A549 (cell line): ENCODE data around the gene ADAP1. TPM values are rescaled to one million over a fixed set of nuclear protein-coding genes. Genes with fewer than 3 reads are reported as not detected.

Experiments used
- ATAC-seq, 2 experiments: fragments of 200-7000 bp in 1 of 2; fragments of >200 bp in 1 of 2; cut with Nextera tagmentation in 1 of 2; cut with Tn5 transposase in 1 of 2; 3 replicates each; pipeline versions ENCODE4 v1.8.0 to v1.9.1; 2018 to 2020; ENCODE audit warnings: mild to moderate bottlenecking in 1 of 2, moderate library complexity in 1 of 2
- CTCF ChIA-PET: fragments of 300-600 bp; sonication (Branson Sonifier 250); formaldehyde crosslinking; extraction: SDS; loops from one replicate; lab custom pipeline; 2021; ENCODE audit warnings: antibody characterized with exemption, inconsistent platforms; lab: Yijun Ruan, JAX
- POLR2A ChIA-PET: fragments of 350-600 bp; formaldehyde crosslinking; extraction: SDS; loops from one replicate; lab custom pipeline; 2021; ENCODE audit warnings: antibody characterized with exemption, inconsistent platforms; lab: Yijun Ruan, JAX
- DNase-seq, 2 experiments: peaks; one replicate each; pipeline versions ENCODE4 v3.0.0 to v3.0.0-alpha.2; 2011 to 2016; ENCODE audit warnings: low read depth in 1 of 2, low spot score in 1 of 2
- FAIRE-seq: peaks from 2 replicates; lab custom pipeline; 2011; peaks lifted over from hg19 to GRCh38; lab: Jason Lieb, UNC
- H3K27ac ChIP-seq, 2 experiments: fragments of >200 bp; sonication (Bioruptor Twin); formaldehyde crosslinking; 3 replicates each; pipeline ENCODE4 v1.5.1; 2016 to 2017
- H3K4me1 ChIP-seq: fragments of >200 bp; sonication (Bioruptor Twin); formaldehyde crosslinking; 3 replicates; pipeline ENCODE4 v1.6.1; 2016
- H3K4me2 ChIP-seq: fragments of >200 bp; sonication (Bioruptor Twin); formaldehyde crosslinking; 3 replicates; pipeline ENCODE4 v1.6.1; 2016
- H3K4me3 ChIP-seq: fragments of >200 bp; sonication (Bioruptor Twin); formaldehyde crosslinking; 3 replicates; pipeline ENCODE4 v1.5.1; 2016
- H3K9me3 ChIP-seq: fragments of >200 bp; sonication (Bioruptor Twin); formaldehyde crosslinking; 3 replicates; pipeline ENCODE4 v1.6.1; 2016
- EHF ChIP-seq: fragments of 250-450 bp; sonication (Bioruptor Pico); IDR thresholded peaks from 2 replicates; pipeline ENCODE4 v1.5.0; 2020; ENCODE audit warnings: mild to moderate bottlenecking
- EHMT2 ChIP-seq: fragments of 200-600 bp; sonication (generic); IDR thresholded peaks from 2 replicates; pipeline ENCODE4 v1.6.1; 2016; ENCODE audit warnings: antibody characterized with exemption, low read depth, mild to moderate bottlenecking, moderate library complexity
- ESRRA ChIP-seq: fragments of 150-350 bp; IDR thresholded peaks from 2 replicates; pipeline ENCODE4 v1.6.1; 2014; ENCODE audit warnings: mild to moderate bottlenecking, low read length, borderline replicate concordance
- FOSB ChIP-seq: fragments of 250-450 bp; sonication (Bioruptor Pico); IDR thresholded peaks from 2 replicates; pipeline ENCODE4 v1.5.0; 2020; ENCODE audit warnings: mild to moderate bottlenecking, moderate library complexity
- FOXS1 ChIP-seq: fragments of 250-450 bp; sonication (Bioruptor Pico); IDR thresholded peaks from 2 replicates; pipeline ENCODE4 v1.5.0; 2020; ENCODE audit warnings: mild to moderate bottlenecking, moderate library complexity
- HOXA7 ChIP-seq: fragments of 250-450 bp; sonication (Bioruptor Pico); IDR thresholded peaks from 2 replicates; pipeline ENCODE4 v1.5.0; 2020; ENCODE audit warnings: mild to moderate bottlenecking, moderate library complexity
- JUN ChIP-seq, 2 experiments: fragments of >200 bp; sonication (Bioruptor Twin); formaldehyde crosslinking; IDR thresholded peaks; 2 replicates in 1 of 2; 3 replicates in 1 of 2; pipeline ENCODE4 v1.6.1; 2016 to 2017
- KDM5A ChIP-seq: fragments of 200-600 bp; sonication (generic); IDR thresholded peaks from 2 replicates; pipeline ENCODE4 v1.6.1; 2016; ENCODE audit warnings: antibody characterized with exemption, mild to moderate bottlenecking
- MAZ ChIP-seq: fragments of 150-350 bp; IDR thresholded peaks from 2 replicates; pipeline ENCODE4 v1.6.1; 2014; ENCODE audit warnings: antibody characterized with exemption, low read depth, low read length, borderline replicate concordance
- MYC ChIP-seq: IDR thresholded peaks from 2 replicates; pipeline ENCODE4 v1.6.1; 2012; ENCODE audit warnings: mild to moderate bottlenecking, inconsistent platforms, low read length, improper control_type of control experiment, borderline replicate concordance
- NPAS2 ChIP-seq: fragments of 250-450 bp; sonication (Bioruptor Pico); IDR thresholded peaks from 2 replicates; pipeline ENCODE4 v1.8.0; 2022; ENCODE audit warnings: mild to moderate bottlenecking, moderate library complexity, borderline replicate concordance
- POLR2AphosphoS2 ChIP-seq: conservative IDR thresholded peaks from 2 replicates; pipeline ENCODE4 v1.6.1; 2012; ENCODE audit warnings: low read length, improper control_type of control experiment, inconsistent platforms
- RAD21 ChIP-seq, 2 experiments: fragments of >200 bp in 1 of 2; sonication (Bioruptor Twin) in 1 of 2; formaldehyde crosslinking in 1 of 2; IDR thresholded peaks in 1 of 2; conservative IDR thresholded peaks in 1 of 2; 2 replicates in 1 of 2; 3 replicates in 1 of 2; pipeline ENCODE4 v1.6.1; 2012 to 2018; ENCODE audit warnings: inconsistent platforms in 1 of 2
- RARB ChIP-seq: fragments of 250-450 bp; sonication (Bioruptor Pico); IDR thresholded peaks from 2 replicates; pipeline ENCODE4 v1.8.0; 2021; ENCODE audit warnings: mild to moderate bottlenecking, moderate library complexity
- RCOR1 ChIP-seq: fragments of 150-350 bp; IDR thresholded peaks from 2 replicates; pipeline ENCODE4 v1.6.1; 2014; ENCODE audit warnings: antibody characterized with exemption, low read length, low read depth
- RFX5 ChIP-seq: fragments of 450-650 bp; IDR thresholded peaks from 2 replicates; pipeline ENCODE4 v1.7.1; 2014; ENCODE audit warnings: antibody characterized with exemption, mild to moderate bottlenecking, moderate library complexity
- RNF2 ChIP-seq: fragments of 200-600 bp; sonication (generic); IDR thresholded peaks from 2 replicates; pipeline ENCODE4 v1.6.1; 2016; ENCODE audit warnings: low read depth, mild to moderate bottlenecking, antibody characterized with exemption, moderate library complexity, borderline replicate concordance
- TP53 ChIP-seq: fragments of 250-450 bp; sonication (Bioruptor Pico); IDR thresholded peaks from 2 replicates; pipeline ENCODE4 v1.5.0; 2021; ENCODE audit warnings: mild to moderate bottlenecking, moderate library complexity
- ZC3H11A ChIP-seq: fragments of 450-650 bp; IDR thresholded peaks from 2 replicates; pipeline ENCODE4 v1.6.1; 2014; ENCODE audit warnings: antibody characterized with exemption, mild to moderate bottlenecking
- ZNF302 ChIP-seq: fragments of 250-450 bp; sonication (Bioruptor Pico); IDR thresholded peaks from 2 replicates; pipeline ENCODE4 v1.9.0; 2021; ENCODE audit warnings: inconsistent platforms, mild to moderate bottlenecking, moderate library complexity
- ZSCAN20 ChIP-seq: fragments of 250-450 bp; sonication (Bioruptor Pico); IDR thresholded peaks from 2 replicates; pipeline ENCODE4 v1.8.0; 2022; ENCODE audit warnings: mild to moderate bottlenecking, moderate library complexity
- WGBS: methylation state at CpG from one replicate; pipeline ENCODE4 v1.1.6; 2017; ENCODE audit errors: missing lambda C conversion rate; 5-methylcytosine and 5-hydroxymethylcytosine counted together
- polyA plus RNA-seq, 4 experiments: library from polyadenylated mRNA; depleted of rRNA in 3 of 4; stranded (reverse); fragments of >200 nt; fragmentation: RNase III in 1 of 4; extraction: RNeasy Plus Mini Kit Qiagen cat#74134 plus additional on column Dnase treatment in 1 of 4; gene quantifications; 2 replicates in 3 of 4; 3 replicates in 1 of 4; pipeline ENCODE4 v1.2.3, GENCODE V29; 2011 to 2017
- TF ChIP-seq, protein P1 (sequence below): fragments of 450-650 bp; IDR thresholded peaks from 2 replicates; pipeline ENCODE4 v1.6.1; 2014; ENCODE audit warnings: antibody characterized with exemption
- TF ChIP-seq, protein P2 (sequence below): fragments of 150-350 bp; IDR thresholded peaks from 2 replicates; pipeline ENCODE4 v1.6.1; 2014; ENCODE audit warnings: low read depth, mild to moderate bottlenecking, low read length
- TF ChIP-seq, protein P3 (sequence below): IDR thresholded peaks from 2 replicates; pipeline ENCODE4 v1.6.1; 2012; ENCODE audit warnings: low read depth, borderline replicate concordance

Gene ADAP1
- polyA plus RNA-seq, 2 of the 4 experiments (the other 2 are of a cell fraction), result 1.7 to 2.5 TPM

DNA sequence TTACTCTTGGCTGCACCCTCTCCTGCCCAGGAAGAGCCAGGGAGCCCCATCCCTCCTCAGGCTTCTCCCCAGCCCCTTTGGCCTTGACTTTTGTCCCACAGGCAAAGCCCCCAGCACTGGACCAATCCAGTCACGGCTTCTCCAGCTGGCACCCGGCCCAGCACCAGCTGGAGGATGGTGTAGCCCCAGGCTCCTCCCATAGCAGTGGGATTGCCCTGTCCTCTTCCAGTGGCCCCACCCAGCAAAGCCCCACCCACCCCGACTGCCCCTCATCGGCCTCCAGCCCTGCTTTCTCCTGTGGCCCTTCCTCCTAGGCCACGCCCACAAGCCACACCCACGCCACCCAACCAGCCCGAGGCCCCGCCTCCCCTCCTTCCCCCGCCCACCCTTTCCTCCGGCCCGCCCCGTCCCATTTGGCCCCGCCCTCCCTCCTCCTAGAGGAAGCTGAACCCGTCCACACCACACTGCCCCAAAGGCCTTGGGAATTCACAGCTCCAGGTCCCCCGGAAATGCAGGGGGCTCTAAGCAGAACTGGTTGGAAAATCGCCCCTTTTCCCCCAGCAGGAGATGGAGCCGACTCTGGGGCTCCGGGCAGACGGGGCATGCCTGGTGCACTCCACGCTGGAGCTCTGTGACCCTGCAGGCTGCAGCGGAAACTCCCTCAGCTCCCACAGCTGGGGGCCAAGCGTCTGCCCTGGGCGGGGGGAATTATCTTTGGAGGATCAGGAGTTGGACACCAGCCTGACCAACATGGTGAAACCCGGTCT, 52.9 kb downstream of the ADAP1 start:
- CTCF ChIA-PET, result interaction anchor here (0.9 to 1.8 kb wide), 4 partner anchors 10 to 164 kb away, joined by 3 to 7 read pairs (median 5); no protein-coding TSS in a partner anchor
- H3K4me1 ChIP-seq, result peaks cover 23% of the 10 kb centered on the region
- H3K4me3 ChIP-seq, result no peak overlapping the region
- no peaks in the 10 kb centered on the region for H3K9me3 ChIP-seq
- DNase-seq (peak; percentile 79 to 87), FAIRE-seq (no peak), ATAC-seq (peak; percentile 54 to 85)
- H3K4me2 ChIP-seq, result peak overlapping the region; percentile 60
- peak overlapping the region; percentile 40 to 61; a peak in 3 of 6 replicates for H3K27ac ChIP-seq
- 40% methylated on average over 9 of the region's 24 CpGs for WGBS
- POLR2A ChIA-PET, result interaction anchor here (0.6 to 0.9 kb wide), 3 partner anchors 25 to 252 kb away, joined by 3 to 5 read pairs (median 4); partner anchors contain the start of gene GET4
- TF ChIP-seq MAZ (no peak), RCOR1 (no peak), NPAS2 (CRISPR knock-in tag) (no peak), TP53 (CRISPR knock-in tag) (no peak)

DNA sequence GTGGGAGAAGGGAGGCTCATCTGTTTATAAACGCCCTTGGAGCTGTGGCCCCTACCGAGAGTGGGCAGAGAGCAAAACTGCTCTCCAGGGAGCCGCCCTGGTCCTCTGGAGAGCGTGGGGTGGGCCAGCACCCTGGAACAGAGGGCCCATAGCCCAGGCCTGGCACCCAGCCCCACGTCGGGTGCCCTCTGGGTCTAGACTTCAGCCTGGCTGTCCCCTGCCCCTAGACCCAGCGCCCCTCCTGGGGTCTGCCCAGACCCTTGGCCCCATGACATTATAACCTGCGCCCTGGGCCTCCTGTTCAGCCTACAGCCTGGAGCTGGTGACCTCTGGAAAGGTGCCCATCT, 53.5 kb downstream of the ADAP1 start:
- H3K4me2 ChIP-seq, result peak overlapping the region; percentile 60

DNA sequence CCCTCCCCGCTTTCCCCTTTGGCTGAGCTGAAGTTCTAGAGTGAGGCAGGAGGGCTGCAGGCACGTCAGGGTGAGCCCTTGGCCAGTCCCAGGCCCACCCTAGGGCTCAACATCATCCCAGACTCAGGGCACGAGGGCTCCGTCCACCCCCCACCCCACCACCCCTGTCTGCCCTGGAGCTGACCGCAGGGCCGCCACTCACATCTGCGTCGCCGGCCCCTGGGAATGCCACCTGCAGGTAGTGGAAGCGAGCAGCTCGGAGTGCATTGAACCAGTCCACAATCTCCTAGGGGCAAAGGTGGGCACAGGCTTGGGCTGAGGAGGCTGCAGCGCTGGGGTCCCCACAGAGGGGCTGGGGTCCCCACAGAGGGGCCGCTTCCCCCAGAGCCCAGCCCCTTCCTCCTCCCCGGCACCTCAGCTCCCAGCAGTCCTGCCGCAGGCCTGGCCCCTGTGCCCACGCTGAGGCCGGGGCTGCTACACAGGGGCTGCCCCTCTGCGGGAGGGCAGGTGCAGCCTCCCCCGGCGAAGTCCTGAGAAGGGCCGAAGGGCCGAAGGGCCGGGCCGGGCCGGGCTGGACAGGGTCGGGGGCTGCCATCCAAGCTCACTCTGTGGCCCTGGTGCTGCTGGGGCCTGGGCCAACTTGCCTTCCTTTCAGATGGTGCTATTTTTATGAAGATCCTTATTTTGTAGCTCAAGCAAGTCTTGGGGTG, 54.0 kb downstream of the ADAP1 start:
- FAIRE-seq (no peak), ATAC-seq (peak in 1 of 2 experiments; percentile 3; a peak in 3 of 6 replicates), DNase-seq (no peak)
- CTCF ChIA-PET, result interaction anchor here (0.6 to 1.8 kb wide), 6 partner anchors 8 to 1348 kb away, joined by 3 to 7 read pairs (median 4); no protein-coding TSS in a partner anchor
- Histone ChIP-seq H3K9me3 (no peaks in the 10 kb centered on the region), H3K27ac (peak overlapping the region in 1 of 2 experiments; percentile 61; a peak in 2 of 6 replicates), H3K4me2 (no peak overlapping the region; the same call in 2 of the 3 replicates), H3K4me1 (peaks cover 23% of the 10 kb centered on the region), H3K4me3 (no peak overlapping the region)
- 85% methylated on average over 13 of the region's 26 CpGs for WGBS
- TF ChIP-seq RNF2, result no peak
- no peak for TF ChIP-seq KDM5A
- no peak for TF ChIP-seq ZC3H11A
- no peak for TF ChIP-seq FOXS1 (CRISPR knock-in tag)
- no peak for TF ChIP-seq EHF (CRISPR knock-in tag)
- TF ChIP-seq ZSCAN20, result no peak
- TF ChIP-seq POLR2AphosphoS2, result no peak
- TF ChIP-seq MYC, result no peak
- no peak for TF ChIP-seq RFX5
- TF ChIP-seq TP53 (CRISPR knock-in tag), result no peak
- no peak for TF ChIP-seq RARB
- no peak for TF ChIP-seq JUN (IDR thresholded peaks at IDR 0.05)
- POLR2A ChIA-PET, result interaction anchor here (0.6 kb wide), 1 partner anchor 25 kb away, joined by 6 read pairs; no protein-coding TSS in a partner anchor

More for the DNA sequence above, 53.5 kb downstream of the ADAP1 start:
- POLR2A ChIA-PET, result interaction anchor here (0.9 kb wide), 1 partner anchor 24 kb away, joined by 5 read pairs; the partner anchor contains the start of gene GET4
- TF ChIP-seq ESRRA (no peak), RCOR1 (no peak), RAD21 (conservative IDR thresholded peaks at IDR 0.05 in 1 of 2, IDR thresholded peaks at IDR 0.05 in 1 of 2) (no peak), EHMT2 (no peak), MYC (no peak), FOSB (CRISPR knock-in tag) (no peak), HOXA7 (no peak), ZNF302 (no peak)
- TF ChIP-seq, protein P1, sequence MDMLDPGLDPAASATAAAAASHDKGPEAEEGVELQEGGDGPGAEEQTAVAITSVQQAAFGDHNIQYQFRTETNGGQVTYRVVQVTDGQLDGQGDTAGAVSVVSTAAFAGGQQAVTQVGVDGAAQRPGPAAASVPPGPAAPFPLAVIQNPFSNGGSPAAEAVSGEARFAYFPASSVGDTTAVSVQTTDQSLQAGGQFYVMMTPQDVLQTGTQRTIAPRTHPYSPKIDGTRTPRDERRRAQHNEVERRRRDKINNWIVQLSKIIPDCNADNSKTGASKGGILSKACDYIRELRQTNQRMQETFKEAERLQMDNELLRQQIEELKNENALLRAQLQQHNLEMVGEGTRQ, result no peak
- TF ChIP-seq, protein P2, sequence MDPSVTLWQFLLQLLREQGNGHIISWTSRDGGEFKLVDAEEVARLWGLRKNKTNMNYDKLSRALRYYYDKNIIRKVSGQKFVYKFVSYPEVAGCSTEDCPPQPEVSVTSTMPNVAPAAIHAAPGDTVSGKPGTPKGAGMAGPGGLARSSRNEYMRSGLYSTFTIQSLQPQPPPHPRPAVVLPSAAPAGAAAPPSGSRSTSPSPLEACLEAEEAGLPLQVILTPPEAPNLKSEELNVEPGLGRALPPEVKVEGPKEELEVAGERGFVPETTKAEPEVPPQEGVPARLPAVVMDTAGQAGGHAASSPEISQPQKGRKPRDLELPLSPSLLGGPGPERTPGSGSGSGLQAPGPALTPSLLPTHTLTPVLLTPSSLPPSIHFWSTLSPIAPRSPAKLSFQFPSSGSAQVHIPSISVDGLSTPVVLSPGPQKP, result no peak
- TF ChIP-seq, protein P3, sequence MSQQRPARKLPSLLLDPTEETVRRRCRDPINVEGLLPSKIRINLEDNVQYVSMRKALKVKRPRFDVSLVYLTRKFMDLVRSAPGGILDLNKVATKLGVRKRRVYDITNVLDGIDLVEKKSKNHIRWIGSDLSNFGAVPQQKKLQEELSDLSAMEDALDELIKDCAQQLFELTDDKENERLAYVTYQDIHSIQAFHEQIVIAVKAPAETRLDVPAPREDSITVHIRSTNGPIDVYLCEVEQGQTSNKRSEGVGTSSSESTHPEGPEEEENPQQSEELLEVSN, result no peak
- TF ChIP-seq, all 56 proteins: peak for 0
- ATAC-seq, result peak; percentile 12 to 42; a peak in 5 of 6 replicates
- no peak for FAIRE-seq
- Histone ChIP-seq H3K9me3 (no peaks in the 10 kb centered on the region), H3K27ac (peak overlapping the region; percentile 40 to 61; a peak in 3 of 6 replicates), H3K4me1 (peaks cover 23% of the 10 kb centered on the region), H3K4me3 (no peak overlapping the region)
- CTCF ChIA-PET, result interaction anchor here (0.6 to 1.8 kb wide), 5 partner anchors 10 to 1348 kb away, joined by 3 to 7 read pairs (median 5); no protein-coding TSS in a partner anchor
- WGBS, result 59% methylated on average over 6 of the region's 8 CpGs
- DNase-seq, result no peak
